Measurements from ENCODE around the gene KRT71. TPM values are rescaled to one million over a fixed set of nuclear protein-coding genes. Genes with fewer than 3 reads are reported as not detected.

KRT71 gene
- polyA plus RNA-seq, 4 donors, result not detected

DNA sequence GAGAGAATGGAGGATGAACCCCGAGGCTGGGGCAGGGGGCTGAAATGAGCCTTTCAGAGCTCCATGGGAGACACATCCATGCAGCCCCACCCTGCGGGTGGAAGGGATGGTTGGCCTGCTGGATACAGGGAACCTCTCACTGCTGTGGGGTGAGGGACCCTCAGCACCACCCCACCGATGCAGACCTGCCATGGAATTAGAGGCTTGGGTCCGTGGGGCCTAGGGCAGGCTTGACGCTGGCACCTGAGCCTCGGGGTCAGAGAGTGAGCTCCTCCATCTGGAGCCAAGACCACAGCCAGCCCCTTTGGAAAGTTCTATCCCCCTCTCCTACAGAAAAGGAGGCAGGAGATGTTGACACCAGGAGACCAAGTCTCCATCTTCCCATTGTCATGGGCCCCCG is 28.1 kb upstream of the KRT71 start:
- DNase-seq, result no peak
- Histone ChIP-seq H3K4me3 (ENCODE audit: low read depth in 1 of 3, low read length in 3 of 3) (no peak overlapping the region), H3K27ac (ENCODE audit: low read depth in 1 of 3, low read length in 2 of 3) (no peak overlapping the region), H3K9me3 (ENCODE audit: control insufficient read depth in 2 of 2, insufficient read depth in 1 of 2, low read depth in 1 of 2, low read length in 1 of 2) (no peaks in the 10 kb centered on the region), H3K36me3 (ENCODE audit: control insufficient read depth in 3 of 3, insufficient read depth in 2 of 3, low read depth in 1 of 3, low read length in 3 of 3) (no peaks in the 10 kb centered on the region), H3K27me3 (ENCODE audit: control insufficient read depth in 3 of 3, insufficient read depth in 3 of 3, low read length in 3 of 3) (peaks cover 0 to 3% (median 0%) of the 10 kb centered on the region in 3 donors), H3K4me1 (ENCODE audit: control insufficient read depth in 3 of 3, insufficient read depth in 2 of 3, low read depth in 1 of 3, low read length in 2 of 3) (no peaks in the 10 kb centered on the region)
- FAIRE-seq, result no peak
- WGBS, 3 donors, result 79 to 88% (median 87%) methylated on average over 7 of the region's 7 CpGs

DNA sequence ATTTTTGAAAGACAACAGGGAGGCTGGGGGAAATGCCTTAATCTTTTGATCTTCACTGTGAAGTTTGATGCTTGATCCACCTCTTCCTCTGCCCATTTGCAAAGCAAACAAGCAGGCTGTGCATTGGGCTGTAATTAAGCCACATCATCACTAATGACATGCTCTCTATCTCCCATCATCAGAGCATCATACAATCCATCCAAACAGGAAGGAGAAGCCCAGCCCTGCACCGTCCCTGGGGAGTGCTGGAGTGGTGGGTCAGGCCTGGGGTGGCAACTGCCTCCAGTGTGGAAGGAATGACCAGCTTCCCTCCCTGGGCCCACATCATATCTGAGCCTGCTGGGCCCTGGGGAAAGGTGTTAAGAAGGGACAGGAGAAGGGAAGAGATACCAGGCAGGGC is 27.6 kb upstream of the KRT71 start:
- peaks cover 0 to 3% (median 0%) of the 10 kb centered on the region in 3 donors for H3K27me3 ChIP-seq (ENCODE audit: control insufficient read depth in 3 of 3, insufficient read depth in 3 of 3, low read length in 3 of 3)
- no peak overlapping the region for H3K27ac ChIP-seq (ENCODE audit: low read depth in 1 of 3, low read length in 2 of 3)
- H3K9me3 ChIP-seq (ENCODE audit: control insufficient read depth in 2 of 2, insufficient read depth in 1 of 2, low read depth in 1 of 2, low read length in 1 of 2), result no peaks in the 10 kb centered on the region
- no peaks in the 10 kb centered on the region for H3K4me1 ChIP-seq (ENCODE audit: control insufficient read depth in 3 of 3, insufficient read depth in 2 of 3, low read depth in 1 of 3, low read length in 2 of 3)
- no peak for DNase-seq
- H3K4me3 ChIP-seq (ENCODE audit: low read depth in 1 of 3, low read length in 3 of 3), result no peak overlapping the region
- no peaks in the 10 kb centered on the region for H3K36me3 ChIP-seq (ENCODE audit: control insufficient read depth in 3 of 3, insufficient read depth in 2 of 3, low read depth in 1 of 3, low read length in 3 of 3)
- FAIRE-seq, result no peak
- WGBS, 3 donors, result 69 to 92% (median 75%) methylated on average over 1 of the region's 1 CpG

DNA sequence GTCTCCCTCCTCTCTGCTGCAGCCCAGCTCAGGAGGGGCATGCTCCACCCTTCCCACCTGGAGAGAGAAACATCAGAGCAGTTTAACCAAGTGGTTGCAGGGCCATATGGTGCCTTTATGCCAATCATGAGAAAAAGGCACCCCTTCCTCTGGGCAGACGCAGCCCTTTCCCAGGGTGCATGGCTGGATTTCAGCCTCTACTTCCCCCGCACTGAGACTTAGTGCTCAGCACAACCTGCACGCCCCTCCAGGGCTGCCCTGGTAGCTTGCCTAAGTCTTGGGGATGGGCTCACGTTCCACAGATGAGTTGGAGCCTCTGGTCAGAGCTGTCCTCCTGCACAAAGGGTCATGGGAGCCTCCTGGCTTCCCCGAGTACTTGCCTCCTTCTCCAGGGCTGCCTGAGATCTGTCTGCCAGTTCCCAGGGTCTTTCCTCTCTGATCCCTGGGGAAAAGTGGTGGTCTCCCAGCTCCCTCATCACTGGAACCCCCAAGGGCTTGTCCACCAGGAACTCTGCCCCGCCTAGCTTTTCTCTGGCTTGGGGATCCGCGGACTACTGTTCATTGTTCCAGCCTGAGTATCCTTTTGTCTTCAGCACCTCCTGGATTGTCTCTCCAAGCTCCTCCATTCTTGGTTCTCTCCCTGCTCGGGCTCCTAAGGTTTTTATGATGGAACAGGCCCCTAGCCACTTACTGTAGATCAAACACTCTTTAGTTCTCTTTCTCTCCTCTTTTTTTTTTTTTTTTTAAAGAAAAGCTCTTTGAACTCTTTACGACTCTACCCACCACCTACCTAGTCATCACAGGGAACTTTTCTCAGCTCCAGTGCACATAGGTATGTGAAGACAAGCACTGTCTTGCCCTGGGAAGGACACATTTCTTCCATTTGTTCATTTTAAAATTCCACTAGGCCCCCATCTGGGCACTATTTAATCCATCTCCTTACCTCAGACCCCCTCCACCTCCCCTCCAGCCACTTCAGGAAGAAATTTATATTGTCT is 26.8 kb upstream of the KRT71 start:
- WGBS, 3 donors, result 66 to 76% (median 73%) methylated on average over 10 of the region's 10 CpGs
- Histone ChIP-seq H3K9me3 (ENCODE audit: control insufficient read depth in 2 of 2, insufficient read depth in 1 of 2, low read depth in 1 of 2, low read length in 1 of 2) (no peaks in the 10 kb centered on the region), H3K4me1 (ENCODE audit: control insufficient read depth in 3 of 3, insufficient read depth in 2 of 3, low read depth in 1 of 3, low read length in 2 of 3) (no peaks in the 10 kb centered on the region), H3K36me3 (ENCODE audit: control insufficient read depth in 3 of 3, insufficient read depth in 2 of 3, low read depth in 1 of 3, low read length in 3 of 3) (no peaks in the 10 kb centered on the region), H3K27me3 (ENCODE audit: control insufficient read depth in 3 of 3, insufficient read depth in 3 of 3, low read length in 3 of 3) (peaks cover 0 to 3% (median 0%) of the 10 kb centered on the region in 3 donors), H3K4me3 (ENCODE audit: low read depth in 1 of 3, low read length in 3 of 3) (no peak overlapping the region), H3K27ac (ENCODE audit: low read depth in 1 of 3, low read length in 2 of 3) (no peak overlapping the region)
- FAIRE-seq (no peak), DNase-seq (no peak)

DNA sequence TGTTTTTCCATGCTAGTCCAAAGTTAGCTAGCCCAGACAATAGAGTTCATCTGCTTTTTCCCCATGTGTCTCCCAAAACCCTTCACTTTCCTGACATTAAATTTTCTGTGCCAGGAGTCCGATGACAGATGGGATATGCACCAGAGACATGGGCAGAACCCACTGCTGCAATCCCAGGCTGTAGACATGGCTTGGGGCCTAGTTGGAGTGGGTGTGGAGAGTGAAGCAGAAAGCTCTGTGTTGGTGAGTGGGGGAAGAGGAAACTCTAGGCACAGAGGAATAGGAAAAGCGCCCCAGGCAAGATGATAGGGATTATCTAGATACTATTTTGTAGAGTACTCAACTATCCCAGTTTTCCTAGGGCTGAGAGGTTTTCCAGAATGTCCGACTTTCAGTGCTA is 25.5 kb upstream of the KRT71 start:
- Histone ChIP-seq H3K4me3 (ENCODE audit: low read depth in 1 of 3, low read length in 3 of 3) (no peak overlapping the region), H3K4me1 (ENCODE audit: control insufficient read depth in 3 of 3, insufficient read depth in 2 of 3, low read depth in 1 of 3, low read length in 2 of 3) (no peaks in the 10 kb centered on the region), H3K9me3 (ENCODE audit: control insufficient read depth in 2 of 2, insufficient read depth in 1 of 2, low read depth in 1 of 2, low read length in 1 of 2) (no peaks in the 10 kb centered on the region), H3K27me3 (ENCODE audit: control insufficient read depth in 3 of 3, insufficient read depth in 3 of 3, low read length in 3 of 3) (peaks cover 0 to 7% (median 0%) of the 10 kb centered on the region in 3 donors), H3K27ac (ENCODE audit: low read depth in 1 of 3, low read length in 2 of 3) (no peak overlapping the region), H3K36me3 (ENCODE audit: control insufficient read depth in 3 of 3, insufficient read depth in 2 of 3, low read depth in 1 of 3, low read length in 3 of 3) (no peaks in the 10 kb centered on the region)
- FAIRE-seq (no peak), DNase-seq (no peak)
- WGBS, 3 donors, result 75 to 89% (median 82%) methylated on average over 3 of the region's 3 CpGs

DNA sequence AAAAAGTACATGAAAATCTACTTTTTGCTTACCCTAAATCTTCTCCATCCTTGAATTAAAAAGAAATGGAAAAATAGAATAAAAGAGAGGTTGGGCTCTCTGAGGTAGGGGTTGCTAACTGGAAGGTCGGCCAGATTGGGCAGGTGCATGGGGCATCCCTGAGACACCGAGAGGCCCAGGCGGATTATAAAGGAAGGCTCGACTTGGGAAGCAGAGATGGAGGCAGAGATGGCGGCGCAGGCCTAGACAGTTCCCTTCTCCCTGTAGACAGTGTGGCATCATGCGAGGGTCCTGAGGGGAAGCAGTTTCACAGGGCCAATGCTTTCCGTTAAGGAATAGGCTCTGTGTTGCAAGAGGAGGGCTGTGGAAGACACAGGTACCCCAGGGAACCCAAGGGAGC is 24.4 kb upstream of the KRT71 start:
- no peaks in the 10 kb centered on the region for H3K36me3 ChIP-seq (ENCODE audit: control insufficient read depth in 3 of 3, insufficient read depth in 2 of 3, low read depth in 1 of 3, low read length in 3 of 3)
- no peaks in the 10 kb centered on the region for H3K4me1 ChIP-seq (ENCODE audit: control insufficient read depth in 3 of 3, insufficient read depth in 2 of 3, low read depth in 1 of 3, low read length in 2 of 3)
- H3K27me3 ChIP-seq (ENCODE audit: control insufficient read depth in 3 of 3, insufficient read depth in 3 of 3, low read length in 3 of 3), result peaks cover 0 to 7% (median 0%) of the 10 kb centered on the region in 3 donors
- 90 to 94% (median 91%) methylated on average over 8 of the region's 8 CpGs for WGBS, 3 donors
- DNase-seq, result no peak
- no peaks in the 10 kb centered on the region for H3K9me3 ChIP-seq (ENCODE audit: control insufficient read depth in 2 of 2, insufficient read depth in 1 of 2, low read depth in 1 of 2, low read length in 1 of 2)
- H3K4me3 ChIP-seq (ENCODE audit: low read depth in 1 of 3, low read length in 3 of 3), result no peak overlapping the region
- H3K27ac ChIP-seq (ENCODE audit: low read depth in 1 of 3, low read length in 2 of 3), result no peak overlapping the region
- no peak for FAIRE-seq

GRCh38 chr12:52575948-52576347 is 23.0 kb upstream of the KRT71 start:
- Histone ChIP-seq H3K27ac (ENCODE audit: low read depth in 1 of 3, low read length in 2 of 3) (no peak overlapping the region), H3K4me3 (ENCODE audit: low read depth in 1 of 3, low read length in 3 of 3) (no peak overlapping the region), H3K36me3 (ENCODE audit: control insufficient read depth in 3 of 3, insufficient read depth in 2 of 3, low read depth in 1 of 3, low read length in 3 of 3) (no peaks in the 10 kb centered on the region), H3K9me3 (ENCODE audit: control insufficient read depth in 2 of 2, insufficient read depth in 1 of 2, low read depth in 1 of 2, low read length in 1 of 2) (no peaks in the 10 kb centered on the region), H3K4me1 (ENCODE audit: control insufficient read depth in 3 of 3, insufficient read depth in 2 of 3, low read depth in 1 of 3, low read length in 2 of 3) (no peaks in the 10 kb centered on the region), H3K27me3 (ENCODE audit: control insufficient read depth in 3 of 3, insufficient read depth in 3 of 3, low read length in 3 of 3) (peaks cover 0 to 9% (median 0%) of the 10 kb centered on the region in 3 donors)
- no peak for FAIRE-seq
- DNase-seq, result no peak
- 71 to 94% (median 82%) methylated on average over 3 of the region's 3 CpGs for WGBS, 3 donors

GRCh38 chr12:52575256-52575655 is 22.3 kb upstream of the KRT71 start:
- H3K36me3 ChIP-seq (ENCODE audit: control insufficient read depth in 3 of 3, insufficient read depth in 2 of 3, low read depth in 1 of 3, low read length in 3 of 3), result no peaks in the 10 kb centered on the region
- FAIRE-seq (no peak), DNase-seq (no peak)
- 87 to 92% (median 90%) methylated on average over 9 of the region's 9 CpGs for WGBS, 3 donors
- H3K27me3 ChIP-seq (ENCODE audit: control insufficient read depth in 3 of 3, insufficient read depth in 3 of 3, low read length in 3 of 3), result peaks cover 0 to 9% (median 0%) of the 10 kb centered on the region in 3 donors
- H3K27ac ChIP-seq (ENCODE audit: low read depth in 1 of 3, low read length in 2 of 3), result no peak overlapping the region
- H3K9me3 ChIP-seq (ENCODE audit: control insufficient read depth in 2 of 2, insufficient read depth in 1 of 2, low read depth in 1 of 2, low read length in 1 of 2), result no peaks in the 10 kb centered on the region
- no peak overlapping the region for H3K4me3 ChIP-seq (ENCODE audit: low read depth in 1 of 3, low read length in 3 of 3)
- no peaks in the 10 kb centered on the region for H3K4me1 ChIP-seq (ENCODE audit: control insufficient read depth in 3 of 3, insufficient read depth in 2 of 3, low read depth in 1 of 3, low read length in 2 of 3)

GRCh38 chr12:52573743-52574142 is 20.8 kb upstream of the KRT71 start, which contains the start of gene KRT74:
Gene KRT74 (minus strand): TSS chr12:52573843. CDS start chr12:52573777, 66 bp downstream.
- DNase-seq (no peak), FAIRE-seq (no peak)
- Histone ChIP-seq H3K9me3 (ENCODE audit: control insufficient read depth in 2 of 2, insufficient read depth in 1 of 2, low read depth in 1 of 2, low read length in 1 of 2) (no peaks in the 10 kb centered on the region), H3K36me3 (ENCODE audit: control insufficient read depth in 3 of 3, insufficient read depth in 2 of 3, low read depth in 1 of 3, low read length in 3 of 3) (no peaks in the 10 kb centered on the region), H3K27me3 (ENCODE audit: control insufficient read depth in 3 of 3, insufficient read depth in 3 of 3, low read length in 3 of 3) (peaks cover 0 to 11% (median 0%) of the 10 kb centered on the region in 3 donors), H3K4me1 (ENCODE audit: control insufficient read depth in 3 of 3, insufficient read depth in 2 of 3, low read depth in 1 of 3, low read length in 2 of 3) (no peaks in the 10 kb centered on the region), H3K4me3 (ENCODE audit: low read depth in 1 of 3, low read length in 3 of 3) (no peak within 1 kb of the TSS), H3K27ac (ENCODE audit: low read depth in 1 of 3, low read length in 2 of 3) (no peak within 1 kb of the TSS)
- WGBS, 3 donors, result 74 to 90% (median 88%) methylated on average over 3 of the region's 3 CpGs

All from small intestine (tissue), 7 donors.